ENCODE measurements around the gene DHRS3. TPM values are rescaled to one million over a fixed set of nuclear protein-coding genes. Genes with fewer than 3 reads are reported as not detected.

DHRS3 gene
- total RNA-seq, 1 experiment from 2014 or later: 54.5 TPM

GRCh38 chr1:12617511-12617900 lies 504 bp downstream of the DHRS3 start:
- Histone ChIP-seq H2AK5ac (ENCODE audit: insufficient read length, low read length) (no peak overlapping the region), H3K14ac (ENCODE audit: insufficient read depth, low read length) (no peak overlapping the region), H3K18ac (ENCODE audit: insufficient read length, low read depth, low read length) (no peak overlapping the region), H2AFZ (ENCODE audit: low read length) (no peak overlapping the region), H3K9ac (ENCODE audit: extremely low read depth, insufficient read length, low read length) (no peak overlapping the region), H3K27ac (ENCODE audit: insufficient read length, low read depth, low read length) (no peak overlapping the region), H4K5ac (ENCODE audit: insufficient read length, low read depth, low read length) (no peak overlapping the region), H4K20me1 (ENCODE audit: control insufficient read depth, insufficient read depth, insufficient read length) (no peaks in the 10 kb centered on the region), H3K9me3 (ENCODE audit: control insufficient read depth, low read depth, low read length) (no peaks in the 10 kb centered on the region), H2BK120ac (ENCODE audit: low read depth, low read length, poor library complexity, severe bottlenecking) (no peak overlapping the region), H3K27me3 (ENCODE audit: insufficient read depth, low read length) (no peaks in the 10 kb centered on the region), H3K79me1 (ENCODE audit: insufficient read depth, low read depth, low read length, poor library complexity, severe bottlenecking) (no peaks in the 10 kb centered on the region), H2BK20ac (ENCODE audit: low read depth, low read length, poor library complexity, severe bottlenecking) (no peak overlapping the region), H3T11ph (ENCODE audit: low read length) (no peak overlapping the region), H3K56ac (ENCODE audit: insufficient read length, low read depth, low read length) (no peak overlapping the region), H4K91ac (ENCODE audit: insufficient read length, low read depth, low read length) (no peak overlapping the region), H2BK5ac (ENCODE audit: insufficient read length, low read length) (no peak overlapping the region), H3K23ac (ENCODE audit: insufficient read length, low read depth, low read length) (no peak overlapping the region), H3K23me2 (ENCODE audit: insufficient read length, low read depth, low read length, poor library complexity, severe bottlenecking) (peaks cover 25% of the 10 kb centered on the region), H3K4me1 (ENCODE audit: insufficient read depth, low read length) (peaks cover 2% of the 10 kb centered on the region; the same call in 1 of the 2 replicates), H2BK12ac (ENCODE audit: insufficient read length, low read depth, low read length) (no peak overlapping the region), H3K79me2 (ENCODE audit: insufficient read depth, low read length) (no peaks in the 10 kb centered on the region), H4K8ac (replicated peaks; ENCODE audit: insufficient read length, low read depth, low read length) (no peak overlapping the region), H3K4me2 (ENCODE audit: insufficient read depth, insufficient read length, low read length) (peak overlapping the region; percentile 75), H3K4ac (ENCODE audit: low read depth, low read length) (no peak overlapping the region), H2BK15ac (ENCODE audit: low read depth, low read length) (no peak overlapping the region)
- peak overlapping the region; percentile 97 to 99 (median 98); a peak in 6 of 7 replicates for H3K27ac Mint-ChIP-seq
- H3K9me3 Mint-ChIP-seq: no peaks in the 10 kb centered on the region
- H3K27me3 Mint-ChIP-seq (ENCODE audit: low read depth): no peaks in the 10 kb centered on the region
- peaks cover 3 to 25% (median 17%) of the 10 kb centered on the region in 3 experiments; a peak in 6 of 7 replicates for H3K36me3 Mint-ChIP-seq (ENCODE audit: insufficient read depth in 1 of 3, low read depth in 3 of 3)
- H3K4me1 Mint-ChIP-seq: peaks cover 64 to 66% of the 10 kb centered on the region in 2 experiments
- TF ChIP-seq, protein P1, sequence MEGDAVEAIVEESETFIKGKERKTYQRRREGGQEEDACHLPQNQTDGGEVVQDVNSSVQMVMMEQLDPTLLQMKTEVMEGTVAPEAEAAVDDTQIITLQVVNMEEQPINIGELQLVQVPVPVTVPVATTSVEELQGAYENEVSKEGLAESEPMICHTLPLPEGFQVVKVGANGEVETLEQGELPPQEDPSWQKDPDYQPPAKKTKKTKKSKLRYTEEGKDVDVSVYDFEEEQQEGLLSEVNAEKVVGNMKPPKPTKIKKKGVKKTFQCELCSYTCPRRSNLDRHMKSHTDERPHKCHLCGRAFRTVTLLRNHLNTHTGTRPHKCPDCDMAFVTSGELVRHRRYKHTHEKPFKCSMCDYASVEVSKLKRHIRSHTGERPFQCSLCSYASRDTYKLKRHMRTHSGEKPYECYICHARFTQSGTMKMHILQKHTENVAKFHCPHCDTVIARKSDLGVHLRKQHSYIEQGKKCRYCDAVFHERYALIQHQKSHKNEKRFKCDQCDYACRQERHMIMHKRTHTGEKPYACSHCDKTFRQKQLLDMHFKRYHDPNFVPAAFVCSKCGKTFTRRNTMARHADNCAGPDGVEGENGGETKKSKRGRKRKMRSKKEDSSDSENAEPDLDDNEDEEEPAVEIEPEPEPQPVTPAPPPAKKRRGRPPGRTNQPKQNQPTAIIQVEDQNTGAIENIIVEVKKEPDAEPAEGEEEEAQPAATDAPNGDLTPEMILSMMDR (conservative IDR thresholded peaks at IDR 0.05): no peak
- peak overlapping the region; percentile 96 to 98 for H3K4me3 Mint-ChIP-seq
- WGBS (ENCODE audit: extremely low coverage, insufficient read length, low lambda C conversion rate): no CpG with 5 or more reads among the region's 13 CpGs
- no peak for DNase-seq

Data from H9 (cell line).